ENCODE measurements around the gene SUCLG2.

The SUCLG2 gene

GRCh38 chr3:67402873-67403272 is 251.5 kb downstream of the SUCLG2 start:
- H3K18ac ChIP-seq (ENCODE audit: low read length), result no peak overlapping the region
- WGBS (ENCODE audit: extremely low coverage, insufficient coverage, low lambda C conversion rate), result no CpG with 5 or more reads among the region's 3 CpGs
- H4K5ac ChIP-seq (ENCODE audit: low read length), result no peak overlapping the region
- H2BK120ac ChIP-seq (ENCODE audit: low read depth, low read length), result no peak overlapping the region
- H3K79me1 ChIP-seq (ENCODE audit: low read length), result no peaks in the 10 kb centered on the region
- H3K4me2 ChIP-seq (ENCODE audit: low read length), result no peak overlapping the region
- H3K4ac ChIP-seq (ENCODE audit: low read depth, low read length), result no peak overlapping the region
- H3K9ac ChIP-seq (ENCODE audit: low read length), result no peak overlapping the region
- H4K8ac ChIP-seq (ENCODE audit: low read depth, low read length), result no peak overlapping the region
- H3K4me3 ChIP-seq (ENCODE audit: low read length), result no peak overlapping the region
- no peak overlapping the region for H2BK15ac ChIP-seq (replicated peaks; ENCODE audit: low read depth)
- no peak overlapping the region for H2BK5ac ChIP-seq (ENCODE audit: low read length)
- H2AK5ac ChIP-seq (ENCODE audit: low read length), result no peak overlapping the region
- H3K23ac ChIP-seq (ENCODE audit: low read length), result no peak overlapping the region
- H3K36me3 ChIP-seq (ENCODE audit: control insufficient read depth, insufficient read depth, low read length), result no peaks in the 10 kb centered on the region
- no peak overlapping the region for H3K27ac ChIP-seq (ENCODE audit: low read depth, low read length)
- no peaks in the 10 kb centered on the region for H3K4me1 ChIP-seq (ENCODE audit: control insufficient read depth, low read depth, low read length)
- no peaks in the 10 kb centered on the region for H3K79me2 ChIP-seq (ENCODE audit: control insufficient read depth, insufficient read depth, low read length)
- DNase-seq, result no peak
- H3K27me3 ChIP-seq (ENCODE audit: insufficient read depth, low read length, poor library complexity), result no peaks in the 10 kb centered on the region
- H3K56ac ChIP-seq (ENCODE audit: low read length), result no peak overlapping the region

GRCh38 chr3:67401921-67402320 is 252.5 kb downstream of the SUCLG2 start:
- Histone ChIP-seq H3K79me2 (ENCODE audit: control insufficient read depth, insufficient read depth, low read length) (no peaks in the 10 kb centered on the region), H3K4me3 (ENCODE audit: low read length) (no peak overlapping the region), H3K18ac (ENCODE audit: low read length) (no peak overlapping the region), H3K23ac (ENCODE audit: low read length) (no peak overlapping the region), H2BK120ac (ENCODE audit: low read depth, low read length) (no peak overlapping the region), H2BK5ac (ENCODE audit: low read length) (no peak overlapping the region), H4K5ac (ENCODE audit: low read length) (no peak overlapping the region), H3K4me2 (ENCODE audit: low read length) (no peak overlapping the region), H2BK15ac (replicated peaks; ENCODE audit: low read depth) (no peak overlapping the region), H3K27ac (ENCODE audit: low read depth, low read length) (no peak overlapping the region), H3K4ac (ENCODE audit: low read depth, low read length) (no peak overlapping the region), H3K4me1 (ENCODE audit: control insufficient read depth, low read depth, low read length) (no peaks in the 10 kb centered on the region), H3K9ac (ENCODE audit: low read length) (no peak overlapping the region), H3K27me3 (ENCODE audit: insufficient read depth, low read length, poor library complexity) (no peaks in the 10 kb centered on the region), H4K8ac (ENCODE audit: low read depth, low read length) (no peak overlapping the region), H3K79me1 (ENCODE audit: low read length) (no peaks in the 10 kb centered on the region), H2AK5ac (ENCODE audit: low read length) (no peak overlapping the region), H3K56ac (ENCODE audit: low read length) (no peak overlapping the region), H3K36me3 (ENCODE audit: control insufficient read depth, insufficient read depth, low read length) (no peaks in the 10 kb centered on the region)
- no CpG with 5 or more reads among the region's 3 CpGs for WGBS (ENCODE audit: extremely low coverage, insufficient coverage, low lambda C conversion rate)
- DNase-seq, result no peak

GRCh38 chr3:67400476-67400875 is 253.9 kb downstream of the SUCLG2 start:
- no peak overlapping the region for H4K5ac ChIP-seq (ENCODE audit: low read length)
- no CpG with 5 or more reads among the region's 6 CpGs for WGBS (ENCODE audit: extremely low coverage, insufficient coverage, low lambda C conversion rate)
- H3K23ac ChIP-seq (ENCODE audit: low read length), result no peak overlapping the region
- H3K9ac ChIP-seq (ENCODE audit: low read length), result no peak overlapping the region
- H3K4me1 ChIP-seq (ENCODE audit: control insufficient read depth, low read depth, low read length), result no peaks in the 10 kb centered on the region
- no peak overlapping the region for H2AK5ac ChIP-seq (ENCODE audit: low read length)
- H3K36me3 ChIP-seq (ENCODE audit: control insufficient read depth, insufficient read depth, low read length), result no peaks in the 10 kb centered on the region
- H3K4me3 ChIP-seq (ENCODE audit: low read length), result no peak overlapping the region
- no peak overlapping the region for H3K18ac ChIP-seq (ENCODE audit: low read length)
- H3K79me2 ChIP-seq (ENCODE audit: control insufficient read depth, insufficient read depth, low read length), result no peaks in the 10 kb centered on the region
- H3K4ac ChIP-seq (ENCODE audit: low read depth, low read length), result no peak overlapping the region
- no peak overlapping the region for H2BK15ac ChIP-seq (replicated peaks; ENCODE audit: low read depth)
- no peaks in the 10 kb centered on the region for H3K27me3 ChIP-seq (ENCODE audit: insufficient read depth, low read length, poor library complexity)
- no peak overlapping the region for H2BK5ac ChIP-seq (ENCODE audit: low read length)
- H2BK120ac ChIP-seq (ENCODE audit: low read depth, low read length), result no peak overlapping the region
- H4K8ac ChIP-seq (ENCODE audit: low read depth, low read length), result no peak overlapping the region
- no peak overlapping the region for H3K27ac ChIP-seq (ENCODE audit: low read depth, low read length)
- no peak overlapping the region for H3K4me2 ChIP-seq (ENCODE audit: low read length)
- DNase-seq, result peak; percentile 29
- H3K79me1 ChIP-seq (ENCODE audit: low read length), result no peaks in the 10 kb centered on the region
- H3K56ac ChIP-seq (ENCODE audit: low read length), result no peak overlapping the region

- no peaks in the 10 kb centered on the region for H3K36me3 ChIP-seq (ENCODE audit: control insufficient read depth, insufficient read depth, low read length)
- no peak overlapping the region for H2BK5ac ChIP-seq (ENCODE audit: low read length)
- no peaks in the 10 kb centered on the region for H3K79me1 ChIP-seq (ENCODE audit: low read length)
- no peak overlapping the region for H3K4ac ChIP-seq (ENCODE audit: low read depth, low read length)
- no peak overlapping the region for H2AK5ac ChIP-seq (ENCODE audit: low read length)
- no peak overlapping the region for H4K8ac ChIP-seq (ENCODE audit: low read depth, low read length)
- no peak for DNase-seq
- no peak overlapping the region for H3K56ac ChIP-seq (ENCODE audit: low read length)
- H2BK120ac ChIP-seq (ENCODE audit: low read depth, low read length), result no peak overlapping the region
- H2BK15ac ChIP-seq (replicated peaks; ENCODE audit: low read depth), result no peak overlapping the region
- no peak overlapping the region for H3K4me2 ChIP-seq (ENCODE audit: low read length)
- H3K18ac ChIP-seq (ENCODE audit: low read length), result no peak overlapping the region
- H3K27ac ChIP-seq (ENCODE audit: low read depth, low read length), result no peak overlapping the region
- no peaks in the 10 kb centered on the region for H3K4me1 ChIP-seq (ENCODE audit: control insufficient read depth, low read depth, low read length)
- H3K79me2 ChIP-seq (ENCODE audit: control insufficient read depth, insufficient read depth, low read length), result no peaks in the 10 kb centered on the region
- no peaks in the 10 kb centered on the region for H3K27me3 ChIP-seq (ENCODE audit: insufficient read depth, low read length, poor library complexity)
- H4K5ac ChIP-seq (ENCODE audit: low read length), result no peak overlapping the region
- H3K4me3 ChIP-seq (ENCODE audit: low read length), result no peak overlapping the region
- no peak overlapping the region for H3K23ac ChIP-seq (ENCODE audit: low read length)
- no CpG with 5 or more reads among the region's 2 CpGs for WGBS (ENCODE audit: extremely low coverage, insufficient coverage, low lambda C conversion rate)
- no peak overlapping the region for H3K9ac ChIP-seq (ENCODE audit: low read length)
Measured at GRCh38 chr3:67389176-67389575, 265.2 kb downstream of the SUCLG2 start.

GRCh38 chr3:67388738-67389137 is 265.7 kb downstream of the SUCLG2 start:
- Histone ChIP-seq H2BK120ac (ENCODE audit: low read depth, low read length) (no peak overlapping the region), H3K4me1 (ENCODE audit: control insufficient read depth, low read depth, low read length) (no peaks in the 10 kb centered on the region), H3K27me3 (ENCODE audit: insufficient read depth, low read length, poor library complexity) (no peaks in the 10 kb centered on the region), H3K79me2 (ENCODE audit: control insufficient read depth, insufficient read depth, low read length) (no peaks in the 10 kb centered on the region), H4K5ac (ENCODE audit: low read length) (no peak overlapping the region), H3K23ac (ENCODE audit: low read length) (no peak overlapping the region), H3K4me3 (ENCODE audit: low read length) (no peak overlapping the region), H3K36me3 (ENCODE audit: control insufficient read depth, insufficient read depth, low read length) (no peaks in the 10 kb centered on the region), H3K9ac (ENCODE audit: low read length) (no peak overlapping the region), H4K8ac (ENCODE audit: low read depth, low read length) (no peak overlapping the region), H3K18ac (ENCODE audit: low read length) (no peak overlapping the region), H3K4me2 (ENCODE audit: low read length) (no peak overlapping the region), H2AK5ac (ENCODE audit: low read length) (no peak overlapping the region), H2BK5ac (ENCODE audit: low read length) (no peak overlapping the region), H3K56ac (ENCODE audit: low read length) (no peak overlapping the region), H3K79me1 (ENCODE audit: low read length) (no peaks in the 10 kb centered on the region), H3K27ac (ENCODE audit: low read depth, low read length) (no peak overlapping the region), H3K4ac (ENCODE audit: low read depth, low read length) (no peak overlapping the region), H2BK15ac (replicated peaks; ENCODE audit: low read depth) (no peak overlapping the region)
- no CpG with 5 or more reads among the region's 3 CpGs for WGBS (ENCODE audit: extremely low coverage, insufficient coverage, low lambda C conversion rate)
- no peak for DNase-seq

- H3K27me3 ChIP-seq (ENCODE audit: insufficient read depth, low read length, poor library complexity), result no peaks in the 10 kb centered on the region
- H3K4ac ChIP-seq (ENCODE audit: low read depth, low read length), result no peak overlapping the region
- no peak overlapping the region for H4K5ac ChIP-seq (ENCODE audit: low read length)
- WGBS (ENCODE audit: extremely low coverage, insufficient coverage, low lambda C conversion rate), result no CpG with 5 or more reads among the region's 5 CpGs
- no peak overlapping the region for H3K4me3 ChIP-seq (ENCODE audit: low read length)
- no peak overlapping the region for H2BK120ac ChIP-seq (ENCODE audit: low read depth, low read length)
- no peaks in the 10 kb centered on the region for H3K79me2 ChIP-seq (ENCODE audit: control insufficient read depth, insufficient read depth, low read length)
- H3K79me1 ChIP-seq (ENCODE audit: low read length), result no peaks in the 10 kb centered on the region
- no peak overlapping the region for H3K9ac ChIP-seq (ENCODE audit: low read length)
- H3K36me3 ChIP-seq (ENCODE audit: control insufficient read depth, insufficient read depth, low read length), result no peaks in the 10 kb centered on the region
- no peak overlapping the region for H3K56ac ChIP-seq (ENCODE audit: low read length)
- H2BK15ac ChIP-seq (replicated peaks; ENCODE audit: low read depth), result no peak overlapping the region
- DNase-seq, result no peak
- no peak overlapping the region for H3K27ac ChIP-seq (ENCODE audit: low read depth, low read length)
- H3K23ac ChIP-seq (ENCODE audit: low read length), result no peak overlapping the region
- H2BK5ac ChIP-seq (ENCODE audit: low read length), result no peak overlapping the region
- H2AK5ac ChIP-seq (ENCODE audit: low read length), result no peak overlapping the region
- no peak overlapping the region for H4K8ac ChIP-seq (ENCODE audit: low read depth, low read length)
- H3K4me2 ChIP-seq (ENCODE audit: low read length), result no peak overlapping the region
- no peak overlapping the region for H3K18ac ChIP-seq (ENCODE audit: low read length)
- H3K4me1 ChIP-seq (ENCODE audit: control insufficient read depth, low read depth, low read length), result peaks cover 6% of the 10 kb centered on the region
Measured at GRCh38 chr3:67386451-67386850, 268.0 kb downstream of the SUCLG2 start.
